ENCODE results near the gene STAT2. TPM values are rescaled to one million over a fixed set of nuclear protein-coding genes. Genes with fewer than 3 reads are reported as not detected.

Gene STAT2
- polyA plus RNA-seq, 3 donors: 109 to 251 (median 142) TPM

DNA sequence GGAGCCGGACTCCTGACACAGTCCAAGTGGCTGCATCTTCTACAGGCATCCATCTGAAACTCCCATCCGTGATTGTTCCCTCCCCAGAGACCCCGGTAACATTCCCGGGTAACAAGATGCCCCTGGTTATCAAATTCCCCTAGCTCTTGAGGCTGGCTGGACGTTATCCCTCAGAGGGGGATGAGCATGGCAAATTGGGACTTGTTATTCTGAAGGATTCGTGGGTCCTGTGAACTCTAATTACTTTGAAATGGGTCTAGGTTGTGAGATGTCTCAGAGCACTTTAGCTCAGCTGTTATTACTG, 25.5 kb downstream of the STAT2 start:
- peaks cover 3 to 8% of the 10 kb centered on the region in 2 donors for H3K36me3 Mint-ChIP-seq
- H3K27ac Mint-ChIP-seq: peak overlapping the region; percentile 99 to 100 (median 100)
- peaks cover 59% of the 10 kb centered on the region for H3K4me1 Mint-ChIP-seq
- intact Hi-C loops (cut with micrococcal nuclease): loop anchor here in 1 of 2 donors (10.0 kb wide), 1 partner anchor 130 kb away; the partner anchor contains the start of gene SPRYD4
- Histone ChIP-seq H3K36me3 (replicated peaks in 1 of 2; ENCODE audit: control insufficient read depth in 1 of 2, insufficient read depth in 2 of 2, low read length in 2 of 2) (no peaks in the 10 kb centered on the region), H3K27ac (ENCODE audit: low read depth in 1 of 2, low read length in 2 of 2) (peak overlapping the region; percentile 94 to 99), H3K9ac (ENCODE audit: insufficient read depth, low read length, poor library complexity, severe bottlenecking) (peak overlapping the region; percentile 90), H3K4me1 (ENCODE audit: control insufficient read depth in 1 of 2, insufficient read depth in 2 of 2, low read length in 2 of 2) (peaks cover 59 to 61% of the 10 kb centered on the region in 2 donors), H3K9me3 (replicated peaks in 1 of 2; ENCODE audit: control insufficient read depth in 1 of 2, insufficient read depth in 1 of 2, low read length in 2 of 2) (no peaks in the 10 kb centered on the region), H4K20me1 (ENCODE audit: insufficient read depth, low read length) (no peaks in the 10 kb centered on the region), H3K4me3 (replicated peaks in 1 of 3; ENCODE audit: low read depth in 2 of 3, low read length in 3 of 3) (peak overlapping the region; percentile 50 to 79 (median 64)), H2AFZ (ENCODE audit: insufficient read depth, low read depth, low read length, poor library complexity, severe bottlenecking) (peak overlapping the region; percentile 82), H3K4me2 (replicated peaks; ENCODE audit: extremely low read depth, low read length, poor library complexity, severe bottlenecking) (peak overlapping the region; percentile 83), H3K79me2 (ENCODE audit: insufficient read depth, low read length) (peaks cover 17% of the 10 kb centered on the region), H3K27me3 (ENCODE audit: control insufficient read depth in 2 of 2, insufficient read depth in 2 of 2, low read length in 2 of 2) (no peaks in the 10 kb centered on the region)
- no peak for DNase-seq
- peak overlapping the region; percentile 83 to 94 for H3K4me3 Mint-ChIP-seq
- H3K27me3 Mint-ChIP-seq (ENCODE audit: low read depth in 3 of 3): peaks cover 0 to 3% (median 2%) of the 10 kb centered on the region in 3 donors
- WGBS (ENCODE audit: insufficient coverage): no CpG with 5 or more reads among the region's 6 CpGs
- H3K9me3 Mint-ChIP-seq: peaks cover 0 to 3% (median 0%) of the 10 kb centered on the region in 7 donors
- TF ChIP-seq, protein P1, sequence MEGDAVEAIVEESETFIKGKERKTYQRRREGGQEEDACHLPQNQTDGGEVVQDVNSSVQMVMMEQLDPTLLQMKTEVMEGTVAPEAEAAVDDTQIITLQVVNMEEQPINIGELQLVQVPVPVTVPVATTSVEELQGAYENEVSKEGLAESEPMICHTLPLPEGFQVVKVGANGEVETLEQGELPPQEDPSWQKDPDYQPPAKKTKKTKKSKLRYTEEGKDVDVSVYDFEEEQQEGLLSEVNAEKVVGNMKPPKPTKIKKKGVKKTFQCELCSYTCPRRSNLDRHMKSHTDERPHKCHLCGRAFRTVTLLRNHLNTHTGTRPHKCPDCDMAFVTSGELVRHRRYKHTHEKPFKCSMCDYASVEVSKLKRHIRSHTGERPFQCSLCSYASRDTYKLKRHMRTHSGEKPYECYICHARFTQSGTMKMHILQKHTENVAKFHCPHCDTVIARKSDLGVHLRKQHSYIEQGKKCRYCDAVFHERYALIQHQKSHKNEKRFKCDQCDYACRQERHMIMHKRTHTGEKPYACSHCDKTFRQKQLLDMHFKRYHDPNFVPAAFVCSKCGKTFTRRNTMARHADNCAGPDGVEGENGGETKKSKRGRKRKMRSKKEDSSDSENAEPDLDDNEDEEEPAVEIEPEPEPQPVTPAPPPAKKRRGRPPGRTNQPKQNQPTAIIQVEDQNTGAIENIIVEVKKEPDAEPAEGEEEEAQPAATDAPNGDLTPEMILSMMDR (IDR thresholded peaks at IDR 0.05): peak; percentile 38

DNA sequence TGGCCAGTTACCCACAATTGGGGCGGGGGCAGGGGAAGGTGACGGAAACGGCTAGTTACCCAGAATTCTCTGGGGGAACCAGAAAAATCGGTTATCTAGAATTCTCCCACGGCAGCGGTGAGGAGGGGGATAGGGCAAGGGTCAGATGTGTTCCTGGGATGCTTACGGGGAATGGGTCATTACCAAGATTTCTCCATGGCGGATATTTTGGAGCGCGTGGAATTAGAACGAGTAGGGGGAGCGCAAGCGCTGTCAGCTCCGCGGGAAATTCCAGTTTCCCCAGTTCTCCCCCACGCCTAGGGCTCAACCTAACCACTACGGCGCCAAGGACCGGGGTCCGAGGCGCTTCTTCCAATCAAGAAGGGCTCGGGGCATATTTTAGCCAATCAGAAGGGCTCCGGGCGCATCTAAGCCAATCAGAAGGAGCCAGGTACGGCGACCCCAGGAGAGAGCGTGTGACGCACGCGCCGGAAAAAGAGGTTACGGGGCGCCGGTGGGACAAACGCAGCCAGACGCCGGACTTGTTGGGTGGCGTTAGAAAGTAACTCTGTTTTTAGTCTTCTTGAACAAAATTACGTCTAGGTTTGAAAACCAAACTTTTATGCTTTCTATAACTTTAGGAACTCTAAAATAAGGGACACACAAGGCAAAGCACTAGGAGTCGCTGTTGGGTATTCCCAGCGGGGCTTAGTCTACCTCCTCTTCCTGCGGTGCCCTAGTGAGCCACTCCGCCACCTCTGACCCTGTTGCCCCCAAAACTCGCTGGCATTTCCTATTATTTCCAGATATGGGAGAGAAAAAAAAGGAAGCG, 26.0 kb downstream of the STAT2 start, which contains the start of gene PAN2:
Gene PAN2 (minus strand): TSS at position 322 of the 811 bp plus-strand sequence. CDS start 906 bp downstream, outside the sequence.
- Histone ChIP-seq H3K27ac (ENCODE audit: low read depth in 1 of 2, low read length in 2 of 2) (peak within 1 kb of the TSS; percentile 94 to 99), H3K4me3 (replicated peaks in 1 of 3; ENCODE audit: low read depth in 2 of 3, low read length in 3 of 3) (peak within 1 kb of the TSS; percentile 50 to 79 (median 64)), H3K27me3 (ENCODE audit: control insufficient read depth in 2 of 2, insufficient read depth in 2 of 2, low read length in 2 of 2) (no peaks in the 10 kb centered on the region), H3K9ac (ENCODE audit: insufficient read depth, low read length, poor library complexity, severe bottlenecking) (peak within 1 kb of the TSS; percentile 90), H3K4me2 (replicated peaks; ENCODE audit: extremely low read depth, low read length, poor library complexity, severe bottlenecking) (peak within 1 kb of the TSS; percentile 83), H3K4me1 (ENCODE audit: control insufficient read depth in 1 of 2, insufficient read depth in 2 of 2, low read length in 2 of 2) (peaks cover 53 to 56% of the 10 kb centered on the region in 2 donors), H4K20me1 (ENCODE audit: insufficient read depth, low read length) (no peaks in the 10 kb centered on the region), H3K36me3 (replicated peaks in 1 of 2; ENCODE audit: control insufficient read depth in 1 of 2, insufficient read depth in 2 of 2, low read length in 2 of 2) (no peaks in the 10 kb centered on the region), H3K79me2 (ENCODE audit: insufficient read depth, low read length) (peaks cover 17% of the 10 kb centered on the region), H2AFZ (ENCODE audit: insufficient read depth, low read depth, low read length, poor library complexity, severe bottlenecking) (peak within 1 kb of the TSS; percentile 82), H3K9me3 (replicated peaks in 1 of 2; ENCODE audit: control insufficient read depth in 1 of 2, insufficient read depth in 1 of 2, low read length in 2 of 2) (no peaks in the 10 kb centered on the region)
- Mint-ChIP-seq H3K4me1 (peaks cover 53% of the 10 kb centered on the region), H3K27ac (peak within 1 kb of the TSS; percentile 99 to 100 (median 100)), H3K27me3 (ENCODE audit: low read depth in 3 of 3) (peaks cover 0 to 3% (median 2%) of the 10 kb centered on the region in 3 donors), H3K4me3 (peak within 1 kb of the TSS; percentile 83 to 94), H3K36me3 (peaks cover 3 to 8% of the 10 kb centered on the region in 2 donors), H3K9me3 (peaks cover 0 to 3% (median 0%) of the 10 kb centered on the region in 7 donors)
- DNase-seq: peak; percentile 93 to 97 (median 93)
- intact Hi-C loops (cut with micrococcal nuclease): loop anchor here in 1 of 2 donors (2.0 to 10.0 kb wide), 2 partner anchors 17 to 131 kb away; partner anchors contain the start of gene SPRYD4
- 0% methylated on average over 27 of the region's 45 CpGs for WGBS (ENCODE audit: insufficient coverage)
- TF ChIP-seq, protein P1 (IDR thresholded peaks at IDR 0.05): peak; percentile 74
